GM12891 (cell line): ENCODE data around the gene CDCA4.
A peak's percentile ranks its signal among the peaks of the same experiment; 100 is the strongest.

ENCODE experiments used
- POLR2A ChIP-seq: IDR thresholded peaks from 2 replicates; pipeline ENCODE4 v1.6.1; 2011; ENCODE audit warnings: low read depth, low read length, control low read depth
- TAF1 ChIP-seq: IDR thresholded peaks from 2 replicates; pipeline ENCODE4 v1.6.1; 2011; ENCODE audit warnings: low read depth, low read length, control low read depth

DNA sequence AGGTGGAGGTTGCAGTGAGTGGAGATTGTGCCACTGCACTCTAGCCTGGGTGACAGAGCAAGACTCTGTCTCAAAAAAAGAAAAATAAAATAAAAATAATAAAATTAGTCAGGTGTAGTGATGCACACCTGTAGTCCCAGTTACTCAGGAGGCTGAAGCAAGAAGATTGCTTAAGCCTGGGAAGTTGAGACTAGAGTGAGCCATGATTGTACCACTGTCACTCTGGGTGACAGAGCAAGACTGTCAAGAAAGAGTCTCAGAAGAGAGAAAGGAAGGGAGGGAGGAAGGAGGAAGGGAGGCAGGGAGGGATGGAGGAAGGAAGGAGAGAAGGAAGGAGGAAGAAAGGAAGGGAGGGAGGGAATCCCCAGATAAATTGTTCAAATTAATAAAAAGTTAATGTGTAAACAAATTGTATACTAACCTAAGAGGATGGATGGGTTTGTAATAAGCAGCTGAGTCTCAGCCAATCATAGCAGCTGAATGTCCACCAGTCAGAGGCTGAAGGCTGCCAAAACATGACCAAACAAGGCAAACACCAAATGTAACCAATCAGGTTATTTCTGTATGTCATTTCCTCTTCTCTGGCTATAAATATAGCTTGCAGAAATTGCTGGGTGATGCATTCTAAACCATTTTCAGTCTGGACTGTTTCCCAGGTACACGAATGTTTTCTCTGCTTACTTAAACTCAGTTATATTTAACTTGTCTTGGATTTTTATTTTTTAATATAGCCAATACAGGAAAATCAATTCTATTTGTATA is 6.1 kb upstream of the CDCA4 start:
- TF ChIP-seq POLR2A, result peak; percentile 66; the same call in 1 of the 2 replicates
- no peak for TF ChIP-seq TAF1
